ENCODE results near the gene AFF3.
"Not testable (repeated sequence)": the region's sequence is repeated elsewhere in the genome, so short reads cannot be mapped to it uniquely, and the experiment has no call there.

Gene AFF3

DNA sequence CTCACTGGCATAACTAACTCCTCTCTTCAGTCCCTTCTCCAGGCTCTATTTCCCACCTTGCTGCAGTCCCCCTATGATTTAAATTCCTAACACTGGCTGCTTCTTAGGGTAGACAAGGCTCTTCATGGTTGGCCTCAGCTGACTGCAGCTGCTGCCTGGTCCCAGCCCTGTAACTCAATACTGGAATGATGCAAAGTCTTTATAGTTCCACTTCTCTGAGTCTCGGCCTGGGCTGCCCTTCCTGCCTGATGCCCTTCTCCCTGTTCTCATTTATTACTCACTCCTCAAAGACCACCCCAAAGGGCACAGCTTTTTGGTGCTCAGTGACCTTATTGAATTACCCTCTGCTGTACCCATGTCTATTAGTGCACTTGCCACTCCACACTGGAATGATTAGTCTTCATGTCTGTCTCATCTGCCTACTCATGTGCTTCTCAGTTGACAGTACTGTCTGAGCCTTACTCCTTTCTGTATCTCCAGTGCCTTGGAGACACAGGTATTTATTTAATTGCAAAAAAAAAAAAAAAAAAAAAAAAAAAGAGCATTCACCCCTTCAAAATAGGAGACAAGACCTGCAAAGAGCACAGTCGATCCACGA, 453.1 kb downstream of the AFF3 start:
- no peak for DNase-seq

DNA sequence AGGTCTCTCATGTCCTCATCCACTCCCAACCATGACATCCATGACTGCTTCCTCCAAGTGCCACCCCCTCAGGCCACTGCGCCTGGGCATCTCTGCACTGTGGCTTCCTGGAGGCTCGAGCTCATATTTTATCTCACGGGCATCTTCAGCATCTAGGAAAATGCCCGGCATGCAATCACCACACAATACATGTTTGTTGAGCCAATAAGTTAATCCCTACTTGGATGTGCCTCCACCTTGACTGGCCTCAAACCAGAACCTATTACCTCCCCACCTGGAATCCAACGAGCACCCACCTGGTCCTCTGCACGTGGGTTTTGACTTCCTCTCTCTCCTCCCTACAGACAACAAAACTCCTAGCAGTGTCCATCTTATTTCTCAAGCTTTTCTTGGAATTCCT, 453.7 kb downstream of the AFF3 start:
- no peak for DNase-seq

GRCh38 chr2:99682275-99683060, 459.9 kb downstream of the AFF3 start:
- DNase-seq: no peak

DNA sequence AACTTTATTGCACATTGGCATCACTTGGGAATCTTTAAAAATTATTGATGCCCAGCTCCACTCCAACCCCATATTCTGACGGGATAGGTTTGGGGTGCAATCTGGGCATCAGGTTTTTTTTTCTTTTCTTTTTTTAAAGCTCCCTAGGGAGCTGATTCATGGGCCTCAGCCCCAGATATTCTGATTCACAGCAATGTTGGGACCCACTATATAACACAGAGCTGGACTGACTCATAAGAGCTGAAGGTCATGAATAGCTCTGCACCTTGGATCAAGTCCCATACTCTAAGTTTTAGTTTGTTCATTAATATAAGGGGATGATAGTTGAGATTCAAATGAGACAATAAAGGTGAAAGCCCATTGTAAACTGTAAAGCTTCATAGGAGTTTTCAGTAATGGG, 461.4 kb downstream of the AFF3 start:
- DNase-seq: no peak

DNA sequence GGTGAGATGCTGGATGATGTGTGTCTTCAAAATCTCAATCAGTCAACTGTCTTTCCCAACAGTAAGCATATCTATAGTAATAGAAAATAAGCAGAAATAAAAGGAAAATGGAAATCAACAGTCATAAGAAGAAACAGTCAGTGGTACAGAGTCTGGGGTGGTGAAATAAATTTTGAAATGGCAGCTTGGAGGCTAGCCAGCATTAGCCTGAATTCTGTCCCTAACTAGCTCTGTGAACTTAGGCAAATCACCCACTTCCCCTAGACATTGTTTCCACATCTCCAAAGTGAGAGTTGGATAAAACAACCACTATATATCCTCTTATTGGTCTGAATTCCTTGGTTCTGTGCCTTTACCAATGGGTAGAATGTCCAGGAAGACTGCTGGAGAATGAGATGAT, 462.9 kb downstream of the AFF3 start:
- peak; percentile 21 to 35 (median 30) for DNase-seq

- DNase-seq: no peak
Measured at GRCh38 chr2:99678625-99679024, 463.8 kb downstream of the AFF3 start.

DNA sequence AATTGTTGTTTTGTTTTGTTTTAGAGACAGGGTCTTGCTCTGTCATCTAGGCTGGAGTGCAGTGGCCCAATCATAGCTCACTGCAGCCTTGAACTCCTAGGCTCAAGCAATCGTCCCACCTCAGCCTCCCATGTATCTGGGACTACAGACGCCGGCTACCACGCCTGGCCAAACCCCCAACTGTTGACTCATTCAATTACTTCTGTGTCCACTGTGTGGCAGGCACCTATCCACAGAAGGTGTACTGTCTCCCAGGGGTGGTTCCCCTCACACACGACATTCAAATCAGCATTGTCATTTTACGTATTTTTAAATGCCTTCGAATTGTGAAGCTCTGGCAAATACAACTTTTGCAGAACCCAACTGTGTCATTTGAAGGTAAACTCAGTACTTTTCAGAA, 464.6 kb downstream of the AFF3 start:
- no peak for DNase-seq

- no peak for DNase-seq
Measured at GRCh38 chr2:99675130-99675661, 467.2 kb downstream of the AFF3 start.

DNA sequence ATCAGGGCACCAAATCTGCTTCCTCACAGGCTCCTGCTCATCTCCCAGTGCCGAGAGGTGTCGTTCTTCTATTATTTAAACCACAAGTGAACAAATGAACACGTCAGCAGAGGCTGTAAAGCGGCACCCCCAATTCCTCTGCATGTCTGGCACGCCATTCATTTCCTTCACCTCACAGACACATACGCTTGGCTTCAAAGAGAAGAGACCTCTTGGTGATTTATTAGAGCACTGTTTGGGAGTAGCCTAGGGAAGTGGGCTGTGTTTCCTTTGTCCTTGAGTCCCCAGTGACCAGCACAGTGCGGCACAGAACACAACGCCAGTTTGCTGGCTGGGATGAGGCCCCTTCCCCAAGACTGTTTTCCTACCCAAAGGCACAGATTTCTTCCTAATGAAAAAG, 468.3 kb downstream of the AFF3 start:
- DNase-seq: no peak

DNA sequence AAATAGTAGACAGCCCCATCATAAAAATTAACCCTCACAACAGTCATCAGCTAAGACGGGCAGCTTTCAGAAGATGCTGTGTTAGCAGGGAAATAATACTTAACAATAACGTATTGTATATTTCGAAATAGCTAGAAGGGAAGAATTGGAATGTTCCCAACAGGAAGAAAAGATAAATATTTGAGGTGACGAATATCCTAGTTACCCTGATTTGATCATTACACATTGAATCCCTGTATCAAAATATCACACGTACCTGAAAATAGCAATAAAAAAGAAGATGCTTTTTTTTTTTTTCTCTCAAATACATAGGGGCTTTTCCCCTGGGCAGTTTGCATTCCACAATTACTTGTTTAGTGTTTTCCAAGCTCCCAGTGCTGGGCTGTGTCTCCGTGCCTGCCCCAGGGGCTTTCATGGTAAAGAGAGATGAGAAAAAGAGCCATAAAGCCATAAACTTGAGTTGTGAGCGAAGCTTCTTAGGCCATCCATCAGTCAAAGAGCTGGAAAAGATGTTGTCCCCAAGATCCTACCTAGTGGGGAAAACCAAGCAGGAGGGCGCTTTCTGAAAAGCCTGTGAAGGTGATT, 469.5 kb downstream of the AFF3 start:
- DNase-seq: no peak

DNA sequence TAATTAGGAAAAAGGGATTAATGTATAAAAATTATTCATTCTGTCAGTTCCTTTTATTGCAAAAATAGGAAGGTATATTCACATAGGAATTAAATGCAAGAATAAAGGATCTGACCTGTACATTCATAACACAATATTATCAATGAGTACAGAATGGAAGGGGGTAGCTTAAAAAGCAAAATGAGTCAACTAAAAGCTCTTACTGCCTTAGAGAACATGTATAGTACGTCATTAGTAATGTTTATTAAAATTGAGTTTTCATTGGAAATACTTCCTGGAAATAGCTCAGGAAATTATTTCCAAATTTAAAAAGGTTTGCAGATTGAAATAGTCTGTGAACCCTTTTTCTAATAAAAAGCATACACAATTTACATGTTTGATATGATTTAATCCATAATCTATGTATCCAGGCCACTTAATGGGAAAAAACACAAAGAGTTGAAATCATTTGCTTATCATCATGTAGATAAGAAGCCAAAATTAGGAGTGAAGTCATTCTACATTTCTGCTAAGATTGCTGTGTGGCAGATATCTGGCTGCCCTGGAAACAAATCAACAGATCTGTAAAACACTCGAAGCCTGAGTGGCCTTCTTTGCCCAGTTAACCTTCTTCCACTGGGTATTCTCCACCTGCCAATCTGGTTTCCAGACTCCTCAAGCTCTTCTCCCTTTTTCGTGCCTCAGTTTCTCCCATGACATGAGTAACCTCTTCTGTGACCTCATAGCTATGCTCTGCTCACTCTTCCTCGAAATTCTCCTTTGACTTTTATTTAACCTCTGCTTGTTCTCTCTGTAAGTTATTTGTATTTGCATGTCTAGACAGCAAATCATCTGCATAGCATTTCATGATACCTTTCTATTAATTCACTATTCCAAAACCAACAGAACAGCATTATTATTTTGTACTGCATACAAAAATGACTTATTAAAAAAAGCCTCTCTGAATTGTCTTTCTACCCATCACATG, 471.3 kb downstream of the AFF3 start:
- DNase-seq: no peak

DNA sequence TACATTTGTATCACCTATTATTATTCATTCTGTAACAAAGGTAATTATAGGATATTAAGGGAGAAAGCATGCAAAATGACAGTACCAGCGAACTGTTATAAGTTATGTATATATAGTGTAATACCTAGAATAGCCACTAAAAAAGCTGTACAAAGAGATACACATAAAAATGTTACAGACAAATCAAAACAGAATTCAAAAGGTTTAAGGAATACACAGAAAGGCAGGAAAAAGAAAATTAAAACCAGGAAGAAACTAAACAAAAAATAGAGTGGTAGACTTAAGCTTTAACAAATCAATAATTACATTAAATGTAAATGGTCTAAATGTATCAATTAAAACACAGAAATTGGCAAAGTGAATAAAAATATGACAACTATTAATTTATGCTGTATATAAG, 476.1 kb downstream of the AFF3 start:
- DNase-seq: no peak

- DNase-seq: no peak
Measured at GRCh38 chr2:99663641-99664040, 478.7 kb downstream of the AFF3 start.

DNA sequence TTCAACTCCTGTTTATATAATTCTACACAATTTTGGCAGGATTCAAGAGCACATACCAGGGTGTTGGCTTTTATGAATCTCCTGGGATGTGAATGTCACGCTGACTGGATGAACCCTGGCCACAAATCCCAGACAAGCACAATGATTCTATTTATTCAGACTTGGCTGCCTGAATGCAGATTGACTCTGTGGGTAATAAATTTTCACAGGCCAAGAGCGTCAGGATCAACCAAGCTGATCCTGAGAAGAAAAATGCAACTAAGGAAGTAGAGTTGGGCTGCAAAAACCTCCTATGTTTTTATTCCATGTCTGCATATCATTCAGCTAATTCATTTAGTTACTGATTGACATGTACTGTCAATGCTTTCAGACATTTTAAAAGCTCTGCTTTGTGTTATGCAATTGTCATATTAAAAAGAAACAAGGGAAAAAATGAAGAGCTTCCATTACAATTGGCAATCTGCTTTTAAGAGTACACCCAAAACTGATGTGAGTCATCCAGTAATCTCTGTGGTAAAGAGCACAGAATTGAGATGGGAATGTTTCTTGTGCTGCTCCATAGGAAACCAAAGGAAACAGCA, 479.5 kb downstream of the AFF3 start:
- no peak for DNase-seq

GRCh38 chr2:99661761-99662160, 480.6 kb downstream of the AFF3 start:
- DNase-seq: not testable (repeated sequence)

DNA sequence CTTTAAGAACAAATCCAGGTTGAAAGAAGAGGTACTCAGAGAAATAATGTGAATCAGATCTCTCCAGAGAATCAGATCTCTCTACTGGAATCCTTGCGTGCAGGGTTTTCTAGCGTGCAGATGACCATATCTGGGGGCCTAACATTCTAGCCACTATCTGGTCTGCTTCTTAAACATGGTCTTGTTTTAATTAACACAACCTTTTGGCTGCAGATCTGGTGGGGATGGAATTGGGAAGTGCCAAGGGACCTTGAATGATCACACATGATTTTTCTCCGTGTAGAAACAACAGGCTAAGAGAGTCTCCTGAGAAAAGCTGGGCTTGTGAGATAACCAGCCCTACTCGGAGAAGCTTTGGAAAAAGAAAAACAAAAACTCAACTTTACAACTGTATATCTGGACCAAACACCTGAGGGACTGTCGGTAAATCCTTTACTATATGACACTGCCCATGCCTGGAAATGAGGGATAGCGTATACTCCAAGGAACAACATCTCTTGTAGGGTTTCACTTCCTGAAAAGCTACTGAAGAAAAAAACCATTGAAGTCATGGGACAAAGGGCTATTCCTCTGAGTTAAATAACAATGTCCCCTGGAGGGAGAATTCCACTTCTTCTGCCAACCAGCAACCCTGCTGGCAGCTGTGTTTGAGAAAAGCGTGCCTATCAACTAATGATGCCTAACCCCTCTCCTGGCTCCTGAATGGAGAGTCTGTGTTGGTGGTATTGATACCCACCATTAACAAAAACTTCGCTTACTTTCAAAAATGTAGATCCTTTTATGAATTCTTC, 481.6 kb downstream of the AFF3 start:
- peak; percentile 50 to 74 (median 68) for DNase-seq

GRCh38 chr2:99659874-99660273, 482.5 kb downstream of the AFF3 start:
- no peak for DNase-seq

DNA sequence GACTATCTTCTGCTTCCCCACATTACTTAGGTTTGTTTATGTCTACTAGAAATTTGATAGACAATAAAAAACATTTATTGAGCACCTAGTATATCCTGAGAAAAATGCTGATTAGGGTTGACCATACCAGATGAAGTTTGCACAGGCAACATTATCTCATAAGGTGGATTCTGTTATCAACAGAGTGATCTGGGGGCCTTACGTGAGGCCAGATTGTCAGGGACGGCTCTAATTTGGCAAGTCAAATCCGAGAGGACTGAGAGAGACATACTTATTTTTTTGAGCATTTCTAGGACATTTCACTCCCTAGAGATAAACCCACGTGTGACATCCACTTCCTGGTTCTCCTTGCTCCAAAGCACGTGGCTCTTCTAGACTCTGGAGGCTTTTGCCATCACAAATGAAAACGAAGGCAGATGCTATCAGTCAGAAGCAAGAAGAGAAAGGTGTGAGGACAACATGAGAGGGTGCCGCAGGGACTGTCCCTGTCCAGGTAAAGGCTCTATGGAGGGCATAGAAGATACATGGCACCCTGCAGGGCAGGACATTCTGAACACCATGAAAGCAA, 484.6 kb downstream of the AFF3 start:
- DNase-seq: no peak

DNA sequence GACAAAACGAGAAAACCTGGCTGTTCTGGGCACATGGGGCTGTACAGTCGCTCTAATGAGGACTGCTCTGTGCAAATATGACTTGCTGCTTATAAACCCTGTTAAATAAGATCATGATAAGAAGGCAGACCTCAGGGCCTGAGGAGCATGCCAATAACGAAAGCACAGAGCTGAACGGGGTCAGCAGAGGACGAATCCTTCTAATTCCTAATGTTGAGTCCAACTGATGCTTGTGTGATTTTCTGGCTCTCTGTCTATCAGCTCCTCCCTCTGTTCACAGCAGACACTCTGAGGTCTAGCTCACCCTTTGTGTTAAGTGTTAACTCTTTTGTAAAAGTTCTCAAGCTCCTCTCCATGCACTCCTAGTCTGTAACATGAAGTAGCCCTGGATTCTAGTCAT, 485.4 kb downstream of the AFF3 start:
- DNase-seq: no peak

DNA sequence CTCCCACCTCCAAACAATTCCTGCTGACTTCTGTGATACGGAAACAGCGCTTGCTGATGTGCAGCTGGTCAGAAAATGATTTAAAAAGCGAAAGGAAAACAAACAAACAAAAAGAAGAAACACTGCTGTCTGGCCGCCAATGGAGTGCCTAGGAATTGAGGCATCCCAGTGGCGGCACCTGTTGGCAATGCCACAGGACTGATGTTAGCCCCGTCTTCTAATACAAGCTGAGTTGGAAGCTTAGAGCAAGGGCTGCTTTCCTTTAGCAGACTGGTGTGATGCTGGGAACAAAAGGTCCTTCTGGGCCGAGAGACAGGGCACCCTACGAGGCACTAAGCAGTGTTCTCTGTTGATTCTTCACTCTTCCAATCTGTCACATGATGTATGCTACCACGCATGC, 489.0 kb downstream of the AFF3 start:
- no peak for DNase-seq

DNA sequence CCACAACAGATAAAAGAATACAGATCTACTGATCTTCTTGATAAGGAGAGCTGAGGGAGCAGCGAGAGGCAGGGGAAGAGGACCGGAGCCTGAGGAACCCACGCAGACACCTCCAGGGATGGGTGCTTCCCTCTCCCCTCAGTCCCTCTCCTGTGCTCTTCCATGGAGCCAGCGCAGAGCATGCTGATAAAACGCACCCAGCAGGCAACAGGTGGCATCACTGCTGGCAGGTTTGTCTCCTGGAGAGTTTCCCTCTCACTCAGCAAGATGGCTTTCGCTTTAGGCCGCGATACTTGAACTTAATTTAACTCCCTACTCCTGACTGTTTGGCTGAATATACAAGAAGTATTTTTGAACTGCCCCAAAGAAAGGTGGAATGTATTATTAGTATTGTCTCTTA, 489.5 kb downstream of the AFF3 start:
- DNase-seq: no peak

All from suppressor macrophage treated with lipopolysaccharide for 1 hour (primary cell).